GM12878 (cell line): ENCODE results near the gene ZBED2. TPM values are rescaled to one million over a fixed set of nuclear protein-coding genes. Genes with fewer than 3 reads are reported as not detected.

Experiments
- ATAC-seq: fragments of 200-7000 bp; cut with Tn5 transposase; 3 replicates; pipeline ENCODE4 v1.9.1; 2020; ENCODE audit warnings: mild to moderate bottlenecking, moderate library complexity
- BruUV-seq: library from RNA; stranded (reverse); fragments of 400-500 nt; replicated peaks from 2 replicates; lab custom pipeline; 2021; lab: Mats Ljungman, UMichigan
- CTCF ChIA-PET: fragments of 300-600 bp; sonication (Branson Sonifier 250); formaldehyde crosslinking; extraction: SDS; loops from one replicate; lab custom pipeline; 2021; ENCODE audit warnings: inconsistent platforms; lab: Yijun Ruan, JAX
- POLR2A ChIA-PET: fragments of 350-600 bp; formaldehyde crosslinking; extraction: SDS; loops from one replicate; lab custom pipeline; 2021; ENCODE audit warnings: inconsistent platforms; lab: Charles Lee
- RAD21 ChIA-PET: fragments of 300-600 bp; sonication (Branson Sonifier 250); formaldehyde crosslinking; loops from one replicate; lab custom pipeline; 2023; ENCODE audit warnings: antibody characterized with exemption; ENCODE audit not compliant: unreplicated experiment; lab: Charles Lee
- SMC1A ChIA-PET: fragments of 300-600 bp; sonication (Branson Sonifier 250); formaldehyde crosslinking; loops from one replicate; lab custom pipeline; 2023; ENCODE audit not compliant: unreplicated experiment, uncharacterized antibody; lab: Charles Lee
- DNase-seq: peaks from one replicate; pipeline ENCODE4 v3.0.0-alpha.2; 2011; ENCODE audit warnings: low read depth, low spot score
- FAIRE-seq: peaks from 3 replicates; lab custom pipeline; 2011; peaks lifted over from hg19 to GRCh38; lab: Jason Lieb, UNC
- H2AFZ ChIP-seq: 2 replicates; pipeline ENCODE4 v1.6.0; 2011; ENCODE audit warnings: low read depth, low read length, control low read depth; ENCODE audit not compliant: control insufficient read depth
- H3K27ac ChIP-seq: 2 replicates; pipeline ENCODE4 v1.5.1; 2011; ENCODE audit warnings: control low read depth; ENCODE audit not compliant: control insufficient read depth, insufficient read depth
- H3K27me3 ChIP-seq, 2 experiments: replicated peaks in 1 of 2; 2 replicates each; pipeline versions ENCODE4 v1.6.0 to v1.6.1; 2011; ENCODE audit warnings: low read length in 1 of 2; ENCODE audit not compliant: control insufficient read depth in 2 of 2, insufficient read depth in 2 of 2
- H3K36me3 ChIP-seq, 2 experiments: 2 replicates each; pipeline ENCODE4 v1.5.1; 2011; ENCODE audit warnings: low read length in 1 of 2; ENCODE audit not compliant: control insufficient read depth in 2 of 2, insufficient read depth in 2 of 2
- H3K4me1 ChIP-seq: 2 replicates; pipeline ENCODE4 v1.6.1; 2011; ENCODE audit warnings: mild to moderate bottlenecking, low read length, moderate library complexity, mixed read lengths; ENCODE audit not compliant: control insufficient read depth, insufficient read depth
- H3K4me2 ChIP-seq: 2 replicates; pipeline ENCODE4 v1.6.0; 2011; ENCODE audit warnings: control low read depth; ENCODE audit not compliant: control insufficient read depth, insufficient read depth
- H3K4me3 ChIP-seq: fragments of 200-600 bp; sonication (generic); 2 replicates; pipeline ENCODE4 v1.5.1; 2016
- H3K79me2 ChIP-seq: 2 replicates; pipeline ENCODE4 v1.6.0; 2011; ENCODE audit warnings: low read length; ENCODE audit not compliant: control insufficient read depth, insufficient read depth
- H3K9ac ChIP-seq: 2 replicates; pipeline ENCODE4 v1.8.0; 2011; ENCODE audit warnings: low read length, control low read depth, mixed read lengths; ENCODE audit not compliant: control insufficient read depth, insufficient read depth
- H3K9me3 ChIP-seq: replicated peaks from 3 replicates; pipeline ENCODE4 v1.5.1; 2011; ENCODE audit warnings: mild to moderate bottlenecking, low read length; ENCODE audit not compliant: control insufficient read depth, insufficient read depth
- H4K20me1 ChIP-seq: 2 replicates; pipeline ENCODE4 v1.6.0; 2011; ENCODE audit not compliant: control insufficient read depth, insufficient read depth
- BMI1 ChIP-seq: fragments of 450-650 bp; IDR thresholded peaks from 2 replicates; pipeline ENCODE4 v1.6.1; 2016; ENCODE audit warnings: mild to moderate bottlenecking, moderate library complexity, borderline replicate concordance
- BRCA1 ChIP-seq: IDR thresholded peaks from 2 replicates; pipeline ENCODE4 v1.6.1; 2011; ENCODE audit warnings: low read depth, low read length, improper control_type of control experiment
- CHD1 ChIP-seq: IDR thresholded peaks from 2 replicates; pipeline ENCODE4 v1.6.1; 2012; ENCODE audit warnings: low read depth, low read length, improper control_type of control experiment
- E2F8 ChIP-seq: fragments of 450-650 bp; IDR thresholded peaks from 2 replicates; pipeline ENCODE4 v1.6.1; 2018; ENCODE audit warnings: mild to moderate bottlenecking, low read depth, moderate library complexity; ENCODE audit not compliant: partially characterized antibody
- EP300 ChIP-seq, 2 experiments: fragments of 150-350 bp in 1 of 2; IDR thresholded peaks; 2 replicates each; pipeline ENCODE4 v1.6.1; 2011 to 2012; ENCODE audit warnings: low read depth in 2 of 2, low read length in 2 of 2, borderline replicate concordance in 1 of 2, improper control_type of control experiment in 1 of 2, inconsistent platforms in 1 of 2; ENCODE audit not compliant: control insufficient read depth in 1 of 2
- HCFC1 ChIP-seq: fragments of 150-350 bp; IDR thresholded peaks from 2 replicates; pipeline ENCODE4 v1.6.1; 2014; ENCODE audit warnings: low read length
- IKZF2 ChIP-seq, 2 experiments: fragments of 450-650 bp; IDR thresholded peaks; 2 replicates each; pipeline ENCODE4 v1.6.1; 2017; ENCODE audit warnings: mild to moderate bottlenecking in 2 of 2, moderate library complexity in 2 of 2
- MEF2A ChIP-seq: IDR thresholded peaks from 2 replicates; pipeline ENCODE4 v1.6.1; 2011; ENCODE audit warnings: low read depth, mild to moderate bottlenecking, low read length, moderate library complexity; ENCODE audit not compliant: insufficient read depth
- NFIC ChIP-seq: IDR thresholded peaks from 2 replicates; pipeline ENCODE4 v1.6.1; 2012; ENCODE audit warnings: low read depth, mild to moderate bottlenecking, inconsistent platforms, low read length, moderate library complexity
- PAX8 ChIP-seq: fragments of 450-650 bp; IDR thresholded peaks from 2 replicates; pipeline ENCODE4 v1.6.1; 2017; ENCODE audit warnings: mild to moderate bottlenecking, moderate library complexity
- POLR2AphosphoS2 ChIP-seq: IDR thresholded peaks from 2 replicates; pipeline ENCODE4 v1.6.1; 2011; ENCODE audit warnings: low read depth, mild to moderate bottlenecking, low read length, improper control_type of control experiment, moderate library complexity
- RFX5 ChIP-seq: IDR thresholded peaks from 2 replicates; pipeline ENCODE4 v1.6.1; 2011; ENCODE audit warnings: low read depth, low read length, improper control_type of control experiment
- SREBF2 ChIP-seq: IDR thresholded peaks from 2 replicates; pipeline ENCODE4 v1.6.1; 2012; ENCODE audit warnings: mild to moderate bottlenecking, low read length
- WGBS: methylation state at CpG from one replicate; pipeline ENCODE4 v1.1.6; 2016; ENCODE audit warnings: low lambda C conversion rate; ENCODE audit not compliant: insufficient replicate concordance, insufficient coverage; ENCODE audit errors: missing lambda C conversion rate; 5-methylcytosine and 5-hydroxymethylcytosine counted together
- in situ Hi-C: fragments of 300-500 bp; cut with MboI; formaldehyde crosslinking; loops from 9 replicates; pipeline ENCODE4 v1.14.3; 2018; ENCODE audit warnings: mixed read lengths
- intact Hi-C: fragments of 100-400 bp; cut with micrococcal nuclease; formaldehyde crosslinking; loops from one replicate; pipeline ENCODE4 v1.14.2; 2022; ENCODE audit not compliant: unreplicated experiment
- polyA plus RNA-seq, 11 experiments: library from polyadenylated mRNA; depleted of rRNA in 4 of 11; unstranded in 6 of 11; stranded (reverse) in 5 of 11; fragments of >200 nt; fragmentation: Nextera tagmentation in 4 of 11; fragmentation: Illumina TruSeq in 1 of 11; extraction: Ambion mirVana in 4 of 11; extraction: Trizol in 1 of 11; gene quantifications; 1 replicate in 1 of 11; 2 replicates in 10 of 11; pipeline versions ENCODE4 v1.2.1 to v1.2.3, GENCODE V29; 2011 to 2016; ENCODE audit warnings: inconsistent platforms in 2 of 11, missing spikeins in 2 of 11, low read depth in 1 of 11
- total RNA-seq, 4 experiments: library from RNA; depleted of rRNA in 3 of 4; stranded (reverse); fragments of >200 nt in 3 of 4; fragmentation: Illumina TruSeq in 1 of 4; extraction: Trizol in 1 of 4; gene quantifications; 2 replicates each; pipeline versions ENCODE4 v1.2.1 to v1.2.3, GENCODE V29; 2013 to 2021

ZBED2 gene
- total and polyA plus RNA-seq, 10 of the 15 experiments (the other 5 are each of a cell fraction or from before 2014, with no cell fraction given): 0.02 to 0.24 (median 0.08) TPM; not detected in 3

GRCh38 chr3:111605018-111605417, 9.9 kb upstream of the ZBED2 start:
- no peak overlapping the region for H3K9ac ChIP-seq
- no peak for FAIRE-seq
- H4K20me1 ChIP-seq: no peaks in the 10 kb centered on the region
- no peak overlapping the region for H3K4me3 ChIP-seq
- no peaks in the 10 kb centered on the region for H3K4me1 ChIP-seq
- DNase-seq: no peak
- no peaks in the 10 kb centered on the region for H3K27me3 ChIP-seq
- ChIA-PET SMC1A (interaction anchor here (0.6 to 1.5 kb wide), 3 partner anchors 27 to 310 kb away, joined by 3 to 4 read pairs (median 3); no protein-coding TSS in a partner anchor), POLR2A (interaction anchor here (1.0 kb wide), 1 partner anchor 10 kb away, joined by 3 read pairs; no protein-coding TSS in a partner anchor), CTCF (interaction anchor here (1.0 to 1.8 kb wide), 4 partner anchors 11 to 128 kb away, joined by 3 to 7 read pairs (median 4); no protein-coding TSS in a partner anchor), RAD21 (interaction anchor here (1.0 to 1.7 kb wide), 2 partner anchors 11 to 26 kb away, joined by 3 to 4 read pairs; no protein-coding TSS in a partner anchor)
- no TSS peak for BruUV-seq
- intact Hi-C loops: no loop called here
- H2AFZ ChIP-seq: no peak overlapping the region
- H3K27ac ChIP-seq: no peak overlapping the region
- ATAC-seq: no peak
- no peaks in the 10 kb centered on the region for H3K9me3 ChIP-seq
- H3K79me2 ChIP-seq: no peaks in the 10 kb centered on the region
- in situ Hi-C loops: no loop called here
- H3K36me3 ChIP-seq: no peaks in the 10 kb centered on the region
- H3K4me2 ChIP-seq: no peak overlapping the region
- no peak for TF ChIP-seq RFX5

GRCh38 chr3:111604119-111604518, 9.0 kb upstream of the ZBED2 start:
- H3K4me1 ChIP-seq: no peaks in the 10 kb centered on the region
- ChIA-PET RAD21 (interaction anchor here (0.6 to 1.7 kb wide), 3 partner anchors 12 to 55 kb away, joined by 3 to 4 read pairs (median 3); no protein-coding TSS in a partner anchor), SMC1A (interaction anchor here (1.0 to 1.5 kb wide), 2 partner anchors 26 to 92 kb away, joined by 3 to 4 read pairs; no protein-coding TSS in a partner anchor), POLR2A (interaction anchor here (1.0 kb wide), 1 partner anchor 11 kb away, joined by 3 read pairs; no protein-coding TSS in a partner anchor), CTCF (interaction anchor here (1.0 to 1.8 kb wide), 2 partner anchors 12 to 15 kb away, joined by 3 to 7 read pairs; no protein-coding TSS in a partner anchor)
- intact Hi-C loops: no loop called here
- H2AFZ ChIP-seq: no peak overlapping the region
- no peak for DNase-seq
- in situ Hi-C loops: no loop called here
- peak; percentile 51; the same call in 2 of the 3 replicates for ATAC-seq
- H4K20me1 ChIP-seq: no peaks in the 10 kb centered on the region
- no peak for FAIRE-seq
- no TSS peak for BruUV-seq
- 27% methylated on average over 2 of the region's 2 CpGs for WGBS
- no peak overlapping the region for H3K9ac ChIP-seq
- H3K27ac ChIP-seq: no peak overlapping the region
- no peaks in the 10 kb centered on the region for H3K36me3 ChIP-seq
- no peak overlapping the region for H3K4me3 ChIP-seq
- H3K9me3 ChIP-seq: no peaks in the 10 kb centered on the region
- H3K27me3 ChIP-seq: no peaks in the 10 kb centered on the region
- no peaks in the 10 kb centered on the region for H3K79me2 ChIP-seq
- H3K4me2 ChIP-seq: no peak overlapping the region
- TF ChIP-seq MEF2A (no peak), SREBF2 (no peak), PAX8 (no peak), E2F8 (no peak), CHD1 (no peak), NFIC (no peak), HCFC1 (no peak), BMI1 (no peak), BRCA1 (no peak), EP300 (IDR thresholded peaks at IDR 0.05; ENCODE audit: borderline replicate concordance in 1 of 2, control insufficient read depth in 1 of 2, low read depth in 2 of 2, low read length in 2 of 2) (no peak), POLR2AphosphoS2 (no peak), IKZF2 (IDR thresholded peaks at IDR 0.05) (no peak)
